Astrocyte of the cerebellum (primary cell): ENCODE results near the gene TMEM33.

Experiments
- DNase-seq: peaks from one replicate; pipeline ENCODE4 v3.0.0-alpha.2; 2011; ENCODE audit warnings: low read depth
- H3K4me3 ChIP-seq: 2 replicates; pipeline ENCODE4 v1.5.1; 2011; ENCODE audit warnings: mild to moderate bottlenecking, low read depth, low read length, moderate library complexity
- CTCF ChIP-seq: IDR thresholded peaks from 2 replicates; pipeline ENCODE4 v1.5.1; 2012; ENCODE audit warnings: low read length, low read depth, moderate library complexity, mild to moderate bottlenecking; ENCODE audit errors: missing control alignments
- in situ Hi-C: cut with HindIII; loops from 2 replicates; pipeline ENCODE4 v1.10.0; 2017; ENCODE audit warnings: low sequenced_read_pairs

Gene TMEM33, protein sequence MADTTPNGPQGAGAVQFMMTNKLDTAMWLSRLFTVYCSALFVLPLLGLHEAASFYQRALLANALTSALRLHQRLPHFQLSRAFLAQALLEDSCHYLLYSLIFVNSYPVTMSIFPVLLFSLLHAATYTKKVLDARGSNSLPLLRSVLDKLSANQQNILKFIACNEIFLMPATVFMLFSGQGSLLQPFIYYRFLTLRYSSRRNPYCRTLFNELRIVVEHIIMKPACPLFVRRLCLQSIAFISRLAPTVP

DNA sequence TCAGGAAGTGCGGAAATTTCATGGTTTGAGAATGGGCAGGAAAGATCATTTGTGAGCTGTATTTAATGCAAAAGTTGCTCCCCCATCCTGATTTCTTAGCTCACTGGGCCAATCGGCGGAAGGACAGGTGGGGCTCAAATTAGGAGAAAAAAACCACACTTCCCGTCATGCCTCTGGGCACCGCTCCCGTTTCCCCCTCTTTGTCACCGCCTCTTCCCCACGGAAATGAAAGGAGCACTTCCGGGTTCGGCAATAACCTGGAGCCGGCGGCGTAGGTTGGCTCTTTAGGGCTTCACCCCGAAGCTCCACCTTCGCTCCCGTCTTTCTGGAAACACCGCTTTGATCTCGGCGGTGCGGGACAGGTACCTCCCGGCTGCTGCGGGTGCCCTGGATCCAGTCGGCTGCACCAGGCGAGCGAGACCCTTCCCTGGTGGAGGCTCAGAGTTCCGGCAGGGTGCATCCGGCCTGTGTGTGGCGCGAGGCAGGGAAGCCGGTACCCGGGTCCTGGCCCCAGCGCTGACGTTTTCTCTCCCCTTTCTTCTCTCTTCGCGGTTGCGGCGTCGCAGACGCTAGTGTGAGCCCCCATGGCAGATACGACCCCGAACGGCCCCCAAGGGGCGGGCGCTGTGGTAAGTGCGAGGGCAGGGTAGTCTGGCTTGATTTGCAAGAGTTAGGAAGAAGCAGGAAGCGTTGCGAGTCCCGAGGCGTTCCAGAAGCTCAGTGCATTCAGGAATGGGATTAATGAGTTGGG, at the start of gene TMEM33:
TSS of gene TMEM33 (plus strand) at position 529 of the 751 bp plus-strand sequence. CDS start at position 585, 56 bp downstream.
- in situ Hi-C loops: no loop called here
- peak; percentile 70 for DNase-seq
- peak; percentile 11 for TF ChIP-seq CTCF
- H3K4me3 ChIP-seq: peak within 1 kb of the TSS; percentile 96

DNA sequence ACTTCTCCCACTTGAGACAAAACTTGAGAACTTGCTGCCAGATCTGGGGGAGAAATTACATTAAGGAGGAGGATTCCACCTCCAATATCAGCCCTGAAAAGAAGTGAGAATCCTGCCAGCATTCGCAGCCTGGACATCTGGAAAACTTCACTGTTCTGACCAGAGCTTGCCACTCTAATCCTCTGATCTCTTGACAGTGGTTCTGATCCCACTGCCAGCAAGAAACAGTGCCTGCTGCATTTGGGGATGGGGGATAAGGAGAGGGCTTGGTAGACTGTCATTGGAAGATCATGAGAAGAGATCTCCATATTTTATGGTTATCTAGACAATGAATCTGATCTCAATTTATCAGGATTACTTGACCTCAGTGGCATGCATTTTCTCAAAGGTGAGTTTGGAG, 49.8 kb upstream of the TMEM33 start:
- no peak for DNase-seq
- no peak overlapping the region for H3K4me3 ChIP-seq
- TF ChIP-seq CTCF: no peak
- in situ Hi-C loops: loop anchor here (25.0 kb wide), 2 partner anchors 173 to 598 kb away; no protein-coding TSS in a partner anchor

- H3K4me3 ChIP-seq: no peak overlapping the region
- TF ChIP-seq CTCF: no peak
- in situ Hi-C loops: loop anchor here (25.0 kb wide), 2 partner anchors 175 to 600 kb away; no protein-coding TSS in a partner anchor
- no peak for DNase-seq
These were observed 48.0 kb upstream of the TMEM33 start for GRCh38 chr4:41887277-41887676.

GRCh38 chr4:41887821-41888686, 47.2 kb upstream of the TMEM33 start:
- peak; percentile 86 for TF ChIP-seq CTCF
- in situ Hi-C loops: loop anchor here (25.0 kb wide), 2 partner anchors 176 to 601 kb away; no protein-coding TSS in a partner anchor
- peak; percentile 37 for DNase-seq
- no peak overlapping the region for H3K4me3 ChIP-seq

DNA sequence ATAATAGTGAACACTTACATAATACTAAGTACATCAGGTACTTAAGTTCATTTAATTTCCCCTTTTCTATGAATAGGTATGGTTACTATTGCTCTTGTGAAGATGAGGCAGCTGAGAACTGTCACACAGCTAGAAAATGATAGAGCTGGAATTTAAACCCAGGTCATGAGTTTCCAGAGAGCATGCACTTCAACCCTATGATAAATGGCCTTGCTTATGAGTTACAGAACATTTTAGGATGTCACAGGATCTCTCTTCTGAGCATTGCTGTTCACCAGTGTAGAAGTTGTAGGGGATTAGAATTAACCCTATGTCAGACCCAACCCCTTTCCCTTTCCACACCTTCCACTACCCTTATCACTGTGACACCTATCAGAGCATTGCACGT, 46.5 kb upstream of the TMEM33 start:
- no peak overlapping the region for H3K4me3 ChIP-seq
- DNase-seq: no peak
- in situ Hi-C loops: loop anchor here (25.0 kb wide), 2 partner anchors 176 to 601 kb away; no protein-coding TSS in a partner anchor
- TF ChIP-seq CTCF: no peak

DNA sequence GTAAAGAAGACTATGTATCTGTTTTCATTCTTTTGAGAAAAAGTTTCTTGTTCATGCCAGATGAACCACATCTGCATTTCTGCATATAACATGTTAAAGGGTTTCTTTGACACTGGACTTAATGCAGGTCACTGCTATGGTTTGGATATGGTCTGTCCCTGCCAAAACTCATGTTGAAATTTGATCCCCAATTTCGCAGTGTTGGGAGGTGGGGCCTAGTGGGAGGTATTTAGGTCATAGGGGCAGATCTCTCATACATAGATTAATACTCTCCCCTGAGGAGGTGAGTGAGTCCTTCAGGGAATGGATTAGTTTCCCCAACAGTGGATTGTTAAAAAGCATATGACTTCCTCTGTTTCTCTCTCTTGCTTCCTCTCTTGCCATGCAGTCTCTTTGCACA, 45.9 kb upstream of the TMEM33 start:
- H3K4me3 ChIP-seq: no peak overlapping the region
- no peak for DNase-seq
- TF ChIP-seq CTCF: no peak
- in situ Hi-C loops: loop anchor here (25.0 kb wide), 2 partner anchors 177 to 602 kb away; no protein-coding TSS in a partner anchor
